ENCODE data around the gene GPR87.

Gene GPR87

DNA sequence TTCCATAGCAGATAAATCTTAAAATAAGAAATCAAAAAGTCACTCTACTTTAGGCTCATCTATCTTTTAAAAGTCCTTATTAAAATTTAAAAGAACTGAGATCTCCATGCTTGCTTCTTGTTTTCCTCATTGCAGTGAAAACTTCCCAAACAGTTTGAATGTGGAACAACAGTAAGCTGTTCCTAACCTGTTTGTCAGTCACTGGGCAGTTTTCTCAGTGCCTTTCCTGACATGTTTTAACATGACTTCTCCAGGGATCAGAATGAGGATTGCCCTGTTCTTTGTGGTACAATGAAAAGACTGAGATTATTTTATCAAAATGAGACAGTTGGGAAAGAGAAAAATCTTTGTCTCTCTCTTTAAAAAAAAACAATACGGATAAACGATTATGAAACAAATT, 774 bp downstream of the GPR87 start:
- no peak for DNase-seq

DNA sequence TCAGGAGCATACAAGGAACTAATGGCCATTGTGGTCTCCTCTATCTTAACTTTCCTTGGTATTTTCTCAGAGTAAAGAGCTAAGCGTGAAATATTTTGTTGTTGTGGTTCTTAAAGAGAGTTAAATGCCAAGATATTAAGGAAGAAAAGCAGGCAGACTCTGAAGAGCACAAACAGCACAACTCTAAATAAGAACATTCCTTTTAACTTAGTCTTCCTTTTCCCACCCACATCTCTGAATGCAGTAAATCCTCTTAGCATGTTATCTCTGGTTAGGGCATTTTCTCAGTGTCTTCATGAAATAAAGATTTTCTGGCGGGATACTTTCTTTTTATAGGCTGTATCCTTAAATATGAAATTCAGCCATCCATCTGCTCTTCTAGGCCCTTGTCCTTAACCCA, 1.5 kb downstream of the GPR87 start:
- no peak for DNase-seq

DNA sequence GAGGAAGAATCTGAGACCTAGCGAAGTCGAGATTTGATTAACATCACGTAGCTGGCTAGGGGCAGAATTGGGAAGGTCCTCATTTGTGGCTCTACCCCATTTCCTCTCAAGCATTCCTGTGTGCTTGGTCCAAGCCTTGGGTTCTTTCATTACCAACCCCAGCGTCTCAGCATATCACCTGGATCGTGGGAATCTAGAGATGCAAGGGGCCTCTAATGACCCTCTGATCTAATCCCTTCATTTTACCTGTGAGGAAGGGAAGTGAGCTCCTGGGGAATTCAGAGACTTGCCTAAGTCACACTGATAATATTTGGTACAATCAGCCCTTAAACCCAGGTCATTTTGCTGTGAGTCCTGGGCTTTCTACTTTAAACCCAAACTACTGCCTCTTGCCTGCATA, 2.0 kb downstream of the GPR87 start:
- DNase-seq, result no peak

DNA sequence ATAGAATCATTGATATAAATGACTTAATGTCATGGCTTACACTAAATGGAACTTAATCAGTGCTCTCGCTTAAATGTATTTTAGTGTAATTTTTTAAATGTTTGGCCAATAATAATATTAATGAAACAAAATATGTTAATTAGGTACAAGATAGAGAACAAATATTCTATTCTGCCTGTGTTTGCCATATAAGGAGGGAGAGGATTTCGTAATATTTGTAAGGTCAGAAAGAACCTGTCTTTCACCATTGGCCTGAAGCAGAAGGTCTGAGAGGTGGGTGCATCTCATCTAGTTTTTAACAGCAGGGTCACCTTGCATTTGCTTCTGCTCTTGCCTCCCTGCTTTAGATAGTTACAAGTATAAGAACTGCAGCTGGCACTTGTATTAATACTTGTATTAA, 2.5 kb downstream of the GPR87 start:
- DNase-seq, result no peak

DNA sequence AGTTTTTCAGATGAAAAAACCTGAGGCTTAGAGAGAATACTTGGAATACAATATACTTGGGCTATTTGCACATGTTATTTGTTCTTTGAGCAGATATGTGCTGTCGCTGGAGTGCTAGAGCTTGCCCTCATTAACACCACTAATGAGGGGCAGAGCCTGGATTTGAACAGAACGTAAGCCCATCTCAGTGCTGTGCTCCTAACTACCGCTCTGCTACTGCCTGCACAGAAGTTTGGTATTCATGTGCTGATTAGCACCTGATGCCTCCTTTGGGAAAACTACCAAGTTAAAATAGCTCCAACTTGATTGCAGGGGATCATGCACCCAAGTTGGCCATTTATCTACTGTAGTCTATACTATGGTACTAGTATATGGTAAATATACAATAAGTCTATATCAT, 3.6 kb downstream of the GPR87 start:
- no peak for DNase-seq

DNA sequence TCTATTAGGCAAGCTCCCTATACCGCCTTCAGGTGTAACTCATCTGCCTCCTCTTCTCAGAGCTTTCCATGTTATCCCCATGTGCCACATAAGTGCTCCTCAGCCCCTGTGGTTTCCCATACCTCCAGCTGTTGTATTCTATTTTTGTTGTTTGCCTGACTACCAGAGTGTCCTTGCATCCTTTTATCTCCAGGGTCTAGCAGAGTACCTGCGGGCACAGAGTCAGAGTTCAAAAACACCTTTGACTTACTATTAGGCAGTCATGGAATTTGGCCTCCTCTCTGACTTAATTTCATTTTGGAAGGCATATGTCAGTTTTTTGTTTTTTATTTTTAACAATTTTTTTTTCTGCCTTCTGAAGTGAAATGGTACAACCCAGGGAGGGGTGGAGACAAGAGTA, 7.1 kb downstream of the GPR87 start:
- DNase-seq, result no peak

DNA sequence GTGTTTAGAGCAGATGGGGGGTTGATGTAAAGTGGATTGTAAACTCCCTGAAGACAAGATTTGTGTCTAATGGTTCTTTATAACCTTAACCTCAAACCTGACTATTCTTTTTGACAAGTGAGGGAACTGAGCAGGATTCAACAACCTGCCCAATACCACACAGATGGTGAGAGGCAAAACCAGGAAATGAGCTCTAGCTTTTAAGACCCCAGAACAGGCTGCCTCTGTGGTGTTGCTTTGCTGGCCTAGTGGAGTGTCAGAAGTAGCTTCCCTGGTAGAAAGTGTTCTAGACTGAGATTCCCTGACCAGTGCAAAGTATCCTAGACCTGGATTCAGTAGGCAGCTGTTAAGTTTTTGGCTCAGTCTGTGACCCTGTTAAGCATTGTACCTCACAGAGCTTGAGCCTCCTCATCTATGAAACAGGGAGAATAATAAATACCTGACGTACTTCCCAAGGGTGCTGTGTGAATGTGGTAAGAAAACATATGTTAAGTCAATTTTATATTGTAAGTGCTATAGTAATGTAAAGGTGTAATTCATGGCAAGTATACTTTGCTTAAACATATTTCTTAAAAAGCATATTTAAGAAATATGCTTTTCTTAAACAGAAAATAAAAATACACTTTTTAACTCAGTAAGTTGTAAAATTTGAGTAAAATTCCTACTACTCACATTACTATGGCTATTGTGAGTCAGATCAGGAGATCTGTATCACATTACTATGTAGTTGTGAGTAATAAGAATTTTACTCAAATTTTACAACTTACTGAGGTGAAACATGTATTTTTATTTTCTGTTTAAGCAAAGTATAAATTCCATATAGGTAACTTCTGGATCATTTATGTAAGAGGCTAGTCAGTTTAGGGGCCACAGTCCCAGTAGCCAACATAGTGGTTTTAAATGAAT, 8.8 kb downstream of the GPR87 start:
- no peak for DNase-seq

DNA sequence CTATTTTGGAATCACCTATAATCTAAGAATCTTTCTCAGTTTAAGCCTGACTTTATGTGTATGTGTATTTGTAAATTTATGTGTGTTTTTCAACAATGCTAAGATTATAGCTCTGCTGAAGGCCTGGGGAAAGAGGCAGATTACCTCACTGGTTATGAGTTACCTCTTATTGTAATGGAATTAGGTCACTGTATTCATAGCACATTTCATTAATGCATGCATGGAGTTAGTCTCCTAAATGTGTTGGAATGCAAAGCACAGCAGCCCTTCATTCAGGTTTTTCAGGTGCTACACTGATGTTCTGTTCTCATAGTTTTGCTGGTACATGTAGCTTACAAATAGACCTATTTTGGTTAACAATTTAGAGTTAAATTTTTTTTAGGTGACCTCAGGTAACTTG, 9.5 kb downstream of the GPR87 start:
- no peak for DNase-seq

DNA sequence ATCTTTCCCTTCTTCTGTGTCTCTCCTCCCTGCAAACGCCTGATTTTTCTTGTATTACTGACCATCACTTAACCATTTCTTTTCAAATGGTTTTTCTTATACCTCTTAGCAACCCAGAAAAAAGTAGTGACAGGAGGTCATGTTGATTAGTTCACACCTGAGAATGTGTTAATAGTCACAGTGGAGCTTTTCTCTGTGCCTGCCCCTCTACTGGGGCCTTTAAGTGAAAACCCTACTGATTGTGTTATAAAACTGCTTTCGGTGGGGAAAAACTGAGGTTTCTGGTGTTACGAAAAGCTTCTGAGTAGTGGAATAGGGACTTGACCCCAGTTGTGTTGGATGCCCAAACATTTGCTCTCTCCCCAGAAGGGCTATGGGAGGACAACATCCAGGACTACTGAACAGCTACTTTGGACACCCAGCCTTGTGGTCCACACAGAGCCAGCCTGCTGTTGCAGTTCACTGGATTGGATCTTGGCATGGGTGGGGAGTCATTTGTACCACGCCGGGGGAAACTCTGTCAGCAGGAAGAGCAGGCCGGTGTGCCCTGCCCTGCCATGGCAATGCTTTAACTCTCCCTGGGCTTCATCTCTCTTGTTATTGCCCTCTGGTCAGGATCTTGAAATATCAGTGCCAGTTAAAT, 10.3 kb downstream of the GPR87 start:
- DNase-seq, result no peak

DNA sequence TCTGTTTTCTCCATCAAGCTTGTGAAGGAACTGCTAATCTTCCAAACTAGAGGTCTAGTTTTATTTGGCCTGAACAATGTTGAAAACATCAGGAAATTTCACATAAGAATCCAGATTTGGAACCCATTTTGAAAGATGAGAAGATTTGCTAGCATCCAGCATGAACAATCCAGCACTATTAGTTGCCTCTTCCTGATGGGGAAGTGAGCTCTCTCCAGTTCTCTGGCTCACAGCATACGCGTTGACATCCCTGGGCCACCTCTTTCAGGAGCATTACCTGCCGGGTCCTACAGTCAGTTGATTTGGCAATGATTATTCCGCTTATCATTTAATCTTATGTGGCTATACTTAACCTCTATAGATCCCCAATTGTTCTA, 10.9 kb downstream of the GPR87 start:
- no peak for DNase-seq

DNA sequence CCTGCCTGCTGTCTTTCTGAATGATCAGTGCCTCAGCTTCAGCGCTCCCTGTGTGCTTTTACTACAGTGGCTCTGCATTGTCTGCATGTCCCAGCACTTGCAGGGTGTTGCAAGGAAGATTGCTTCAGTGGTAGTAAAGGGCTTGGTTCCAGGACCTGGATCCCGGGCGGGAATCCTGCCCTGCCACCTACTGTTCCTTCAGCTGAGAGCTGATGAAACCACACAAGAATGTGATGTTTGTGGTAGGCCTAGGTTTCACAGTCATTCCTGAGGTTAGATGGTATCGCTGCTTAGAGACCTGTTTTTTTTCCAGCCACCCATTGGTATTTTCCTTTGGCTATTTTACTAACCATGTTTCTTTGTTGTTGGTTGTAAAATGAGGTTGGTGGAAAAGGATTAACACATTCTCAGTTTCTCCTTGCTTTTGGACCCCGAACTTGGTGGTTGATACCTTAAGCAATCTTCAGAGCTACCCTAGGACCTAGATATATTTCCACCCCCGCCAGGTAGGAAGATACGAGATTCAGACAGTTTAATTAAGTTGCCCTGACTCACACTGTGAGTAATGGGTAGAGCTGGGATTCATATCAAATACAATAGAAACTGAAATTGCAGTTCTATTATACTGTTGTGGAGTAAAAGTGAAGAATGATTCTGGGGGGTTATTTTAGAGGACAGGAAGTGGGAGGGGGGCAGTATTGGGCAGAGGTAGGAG, 11.4 kb downstream of the GPR87 start:
- DNase-seq, result peak in 5 of 14 donors; percentile 2 to 61 (median 8)

DNA sequence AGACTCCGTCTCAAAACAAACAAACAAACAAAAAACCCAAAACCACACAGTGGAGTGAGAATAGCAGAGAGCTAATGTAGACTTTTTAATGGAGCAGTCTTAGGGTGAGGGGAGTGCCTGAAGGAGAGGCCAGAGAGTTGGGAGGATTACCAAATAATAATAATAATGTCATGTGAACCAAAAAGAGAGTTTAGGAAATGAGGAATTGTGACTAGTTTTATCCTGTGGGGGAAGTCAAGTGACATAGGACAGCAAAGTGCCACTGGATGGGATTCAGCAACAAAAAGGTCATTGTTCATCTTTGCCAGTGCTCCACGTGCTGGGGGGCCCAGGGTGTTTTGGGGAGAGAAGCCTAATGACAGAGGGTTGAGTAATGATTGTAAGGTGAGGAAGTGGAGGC, 12.9 kb downstream of the GPR87 start:
- no peak for DNase-seq

DNA sequence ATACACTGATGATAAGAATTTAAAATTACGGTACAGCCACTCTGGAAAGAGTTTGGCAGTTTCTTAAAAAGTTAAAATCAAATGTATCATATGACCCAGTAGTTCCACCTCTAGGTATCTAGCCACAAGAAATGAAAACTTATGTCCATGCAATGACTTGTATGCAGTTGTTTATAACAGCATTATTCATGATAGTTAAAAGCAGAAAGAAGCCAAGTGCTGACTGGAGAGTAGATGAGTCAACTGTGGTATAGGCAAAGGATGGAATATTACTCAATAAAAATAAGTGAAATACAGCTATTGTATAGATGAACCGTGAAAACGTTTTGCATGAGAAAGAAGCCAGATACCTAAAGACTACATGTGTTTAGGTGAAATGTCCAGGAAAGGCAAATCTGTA, 14.8 kb downstream of the GPR87 start:
- DNase-seq, result no peak

DNA sequence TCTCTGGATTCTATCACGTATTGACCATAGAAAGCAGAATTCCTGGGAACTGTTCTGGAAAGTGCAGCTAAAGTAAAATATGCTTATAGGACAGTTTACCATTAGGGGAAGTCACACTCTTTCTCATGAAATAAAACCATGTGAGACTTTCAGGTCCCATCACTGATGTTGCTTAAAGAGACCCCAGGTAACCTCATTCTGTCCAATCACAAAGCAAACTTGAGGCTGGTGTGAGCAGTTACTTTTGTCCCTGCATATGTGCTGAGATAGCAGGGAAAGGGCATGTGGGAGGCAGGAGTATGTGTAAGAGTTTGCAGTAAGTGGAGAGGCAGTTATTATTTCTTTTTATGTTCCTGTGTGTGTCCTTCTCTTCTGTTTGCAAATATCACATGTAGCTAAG, 16.1 kb downstream of the GPR87 start:
- no peak for DNase-seq

DNA sequence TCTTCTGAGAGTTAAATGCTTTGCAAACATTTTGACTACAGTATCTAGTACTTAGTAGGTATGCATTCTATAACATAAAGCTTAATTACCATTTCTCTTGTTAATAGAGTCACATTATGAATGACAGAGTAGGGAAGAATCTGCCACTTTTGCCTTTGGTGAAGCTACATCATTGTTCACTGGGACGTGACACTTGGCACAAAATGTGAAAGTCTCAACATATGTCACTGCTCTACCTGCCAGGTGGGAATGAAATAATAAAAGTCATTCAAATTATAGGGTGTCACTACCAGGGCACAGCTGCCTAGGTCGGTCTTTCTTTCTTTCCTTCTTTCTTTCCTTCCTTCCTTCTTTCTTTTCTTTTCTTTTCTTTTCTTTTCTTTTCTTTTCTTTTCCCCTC, 17.6 kb downstream of the GPR87 start:
- peak in 1 of 14 donors; percentile 13 for DNase-seq

DNA sequence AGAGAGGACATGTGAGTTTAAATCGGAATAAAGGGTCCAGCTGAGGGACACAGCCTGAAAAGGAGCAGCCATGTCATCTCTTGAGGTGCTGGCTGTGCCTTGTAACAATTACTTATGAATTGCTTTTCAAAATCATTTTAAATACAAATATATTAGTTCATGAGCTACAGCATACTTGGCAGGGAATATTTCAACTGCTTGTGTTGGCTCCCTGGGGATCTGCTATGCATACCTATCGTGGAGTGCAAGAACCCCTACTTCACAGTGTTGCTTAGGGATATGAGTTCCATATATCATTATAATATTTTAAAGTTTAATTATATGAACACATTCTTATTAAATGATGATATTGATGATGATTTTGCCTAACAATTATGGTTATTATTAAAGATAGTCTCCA, 19.2 kb downstream of the GPR87 start:
- no peak for DNase-seq

DNA sequence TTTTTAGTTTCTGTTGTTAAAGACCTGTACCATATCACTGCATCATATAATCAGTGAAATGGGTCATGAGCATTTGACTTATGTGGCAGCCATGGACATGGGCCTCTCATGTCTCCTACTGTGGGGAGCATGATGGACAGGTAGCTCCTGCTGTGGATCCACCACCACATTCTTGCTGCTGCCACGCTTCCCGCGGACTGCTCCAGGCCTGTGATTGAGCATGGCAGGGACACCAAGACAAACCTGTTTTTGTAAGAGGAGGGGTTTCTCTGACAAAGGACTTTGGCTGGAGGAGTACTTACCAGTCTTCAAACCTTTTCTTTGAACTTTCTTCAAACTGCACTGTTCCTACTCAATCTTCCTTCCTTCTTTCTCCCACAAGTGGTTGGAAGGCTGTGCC, 20.4 kb downstream of the GPR87 start:
- no peak for DNase-seq

DNA sequence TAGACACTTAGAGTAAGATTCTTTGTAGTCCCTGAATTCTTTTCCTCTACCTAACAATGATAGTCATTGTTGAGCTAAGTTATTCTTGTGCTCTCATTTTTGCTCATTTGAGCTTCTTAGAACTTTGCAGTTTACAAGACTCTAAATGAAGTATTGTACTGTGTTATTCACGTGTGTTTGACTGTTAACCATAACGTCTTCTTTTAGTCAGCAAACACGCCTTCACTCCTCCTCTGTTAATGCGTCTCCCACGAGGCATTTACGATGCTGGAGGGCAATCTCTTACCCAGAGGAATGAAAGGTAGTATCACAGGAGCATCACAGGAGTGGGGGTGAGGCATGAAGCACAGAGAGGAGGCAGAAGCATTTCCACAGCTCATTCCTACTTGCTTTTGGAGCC, 23.5 kb downstream of the GPR87 start:
- DNase-seq, result no peak

DNA sequence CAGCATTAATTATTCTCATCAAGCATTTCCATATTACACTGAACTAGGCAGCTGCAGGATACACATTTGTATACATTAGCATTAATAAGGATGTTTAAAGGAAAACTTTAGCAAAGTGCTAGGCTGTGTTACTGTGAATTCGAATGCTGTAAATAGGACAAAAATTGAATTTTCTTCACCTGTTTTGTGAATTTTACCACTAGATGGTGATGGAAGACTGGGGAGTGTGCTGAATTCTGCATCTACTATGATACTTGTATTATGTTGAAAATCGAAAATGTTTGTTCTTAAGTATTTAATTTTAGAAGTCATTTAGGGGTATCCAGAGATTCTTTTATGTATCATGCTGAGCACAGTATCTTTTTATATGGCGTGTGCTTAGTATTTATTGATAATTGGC, 25.9 kb downstream of the GPR87 start:
- no peak for DNase-seq

DNA sequence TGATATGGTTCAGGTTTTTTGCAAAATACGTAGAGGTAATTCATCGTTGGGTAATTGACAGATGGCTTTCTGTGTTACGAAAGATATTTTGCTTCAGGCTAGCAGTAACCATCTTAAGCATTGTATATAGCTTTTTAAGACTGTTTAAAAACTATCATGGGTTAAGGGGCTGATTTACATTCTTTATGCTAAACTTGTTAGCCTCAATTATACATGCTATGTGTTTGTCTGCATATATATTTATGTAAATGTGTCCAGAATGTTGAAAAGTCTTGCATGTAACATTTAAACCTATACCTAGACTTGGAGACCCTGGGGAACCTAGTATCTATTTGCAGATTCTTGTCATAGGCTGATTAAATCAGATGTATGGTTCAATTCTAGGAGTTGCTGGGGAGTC, 27.2 kb downstream of the GPR87 start:
- DNase-seq, result no peak

DNA sequence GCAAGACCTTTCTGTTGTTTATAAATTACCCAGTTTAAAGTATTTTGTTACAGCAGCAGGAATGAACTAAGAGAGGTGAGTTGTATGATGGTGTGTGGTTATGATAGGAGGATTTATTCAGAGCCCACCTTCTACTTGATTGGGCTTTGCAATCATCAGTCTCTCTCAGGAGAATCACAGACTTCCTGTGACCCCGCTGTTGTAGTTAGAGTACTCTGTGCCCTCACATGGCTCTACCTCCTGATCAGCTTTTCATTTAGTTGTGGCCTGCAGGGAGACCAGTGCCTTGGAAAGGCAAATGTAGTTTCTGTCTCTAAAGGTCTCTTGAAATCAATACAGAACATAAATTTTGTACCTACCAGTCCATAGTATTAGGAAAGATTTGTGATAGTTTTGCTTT, 30.7 kb downstream of the GPR87 start:
- no peak for DNase-seq

DNA sequence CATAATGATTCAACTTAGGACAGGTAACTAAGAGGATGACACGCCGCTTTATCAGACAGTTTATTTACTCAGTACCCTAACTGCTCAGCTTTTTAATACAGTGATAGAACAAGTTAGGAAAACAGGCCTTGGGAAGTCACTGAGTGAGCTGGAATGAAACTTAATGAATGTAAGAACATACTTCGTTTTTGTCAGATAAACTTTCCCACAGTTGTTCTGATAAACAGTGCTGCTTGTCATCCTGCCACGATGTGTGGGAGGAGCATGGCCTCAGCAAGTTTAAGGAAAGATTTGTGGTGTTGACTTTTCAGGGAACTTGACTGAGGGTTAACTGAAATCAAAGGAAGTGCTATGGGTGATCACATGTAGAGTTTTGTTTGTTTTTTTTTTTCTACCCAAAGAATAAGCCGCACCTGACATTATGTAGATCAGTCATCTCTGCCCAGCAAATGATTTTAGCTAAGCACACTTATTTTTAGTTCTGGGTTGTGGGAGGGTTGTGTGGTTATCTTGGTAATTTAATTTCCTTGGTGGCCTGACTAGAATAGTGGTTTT, 32.6 kb downstream of the GPR87 start:
- DNase-seq, result no peak

DNA sequence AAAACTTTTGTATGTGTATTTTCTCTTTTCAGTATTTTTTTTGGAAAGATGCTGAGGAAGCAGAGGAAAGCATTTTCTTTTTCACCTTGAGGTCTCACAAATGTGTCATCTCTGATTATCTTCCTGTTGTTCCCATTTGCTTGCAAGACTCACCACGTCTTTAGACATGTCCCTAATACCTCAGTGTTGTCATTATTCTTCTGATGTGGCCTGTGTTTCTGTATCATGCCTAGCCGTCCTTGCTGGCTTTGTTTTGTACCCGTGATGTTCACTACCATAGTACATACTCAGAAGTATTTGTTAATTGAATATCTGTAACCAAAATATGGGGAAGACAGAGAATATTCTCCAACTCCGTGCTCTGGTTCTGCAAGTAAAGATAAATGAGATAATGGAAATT, 33.2 kb downstream of the GPR87 start:
- no peak for DNase-seq
